Measurements from ENCODE around the gene VWA1. TPM values are rescaled to one million over a fixed set of nuclear protein-coding genes. Genes with fewer than 3 reads are reported as not detected.
"Not testable (repeated sequence)": the region's sequence is repeated elsewhere in the genome, so short reads cannot be mapped to it uniquely, and the experiment has no call there.

Gene VWA1
- total and polyA plus RNA-seq, 2 of the 4 experiments (the other 2 are of a cell fraction), result 1.1 to 6.1 TPM

DNA sequence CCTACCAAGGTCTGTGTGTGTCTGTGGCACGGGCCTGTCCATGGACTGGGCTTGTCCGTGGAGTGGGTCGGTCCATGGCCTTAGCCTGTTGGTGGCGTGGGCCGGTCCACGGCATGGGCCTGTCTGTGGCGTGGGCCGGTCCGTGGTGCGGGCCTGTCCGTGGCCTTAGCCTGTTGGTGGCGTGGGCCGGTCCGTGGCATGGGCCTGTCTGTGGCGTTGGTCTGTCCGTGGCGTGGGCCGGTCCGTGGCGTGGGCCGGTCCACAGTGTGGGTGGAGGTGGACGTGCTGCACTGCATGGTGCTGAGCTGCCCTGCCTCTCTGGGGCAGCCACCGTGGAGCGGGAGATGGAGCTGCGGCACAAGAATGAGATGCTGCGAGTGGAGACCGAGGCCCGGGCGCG, 46.3 kb downstream of the VWA1 start:
- H3K9me3 ChIP-seq (ENCODE audit: control insufficient read depth, insufficient read depth, low read length); ATAC-seq (ENCODE audit: low read depth); DNase-seq; H3K4ac ChIP-seq (ENCODE audit: low read depth, low read length); H2BK15ac ChIP-seq (ENCODE audit: low read depth, low read length); H2BK120ac ChIP-seq (ENCODE audit: low read depth, low read length); H4K5ac ChIP-seq (ENCODE audit: low read depth, low read length); dilution Hi-C loops (cut with HindIII; ENCODE audit: low sequenced_read_pairs, unreplicated experiment); H2AFZ ChIP-seq (replicated peaks; ENCODE audit: low read length, poor library complexity); H2AK9ac ChIP-seq (replicated peaks; ENCODE audit: low read depth, low read length, poor library complexity); H3K4me3 ChIP-seq (ENCODE audit: insufficient read depth, low read depth, low read length); H3K9ac ChIP-seq (ENCODE audit: low read depth, low read length); H3K14ac ChIP-seq (replicated peaks; ENCODE audit: low read depth, low read length); H3K4me1 ChIP-seq (ENCODE audit: control insufficient read depth, insufficient read depth, low read length); H3K9me1 ChIP-seq (ENCODE audit: insufficient read depth, low read length); H3K27ac ChIP-seq (ENCODE audit: insufficient read depth, low read length); H2BK20ac ChIP-seq (ENCODE audit: low read depth, low read length); H4K8ac ChIP-seq (ENCODE audit: low read depth in 2 of 2, low read length in 2 of 2); intact Hi-C loops (cut with micrococcal nuclease); H2BK5ac ChIP-seq (ENCODE audit: low read depth, low read length, poor library complexity, severe bottlenecking); H4K91ac ChIP-seq (ENCODE audit: insufficient read depth, low read depth, low read length); POLR2A ChIA-PET (ENCODE audit: unreplicated experiment); H3K4me2 ChIP-seq (ENCODE audit: low read depth, low read length); H3K18ac ChIP-seq (ENCODE audit: low read depth, low read length); H3K27me3 ChIP-seq (ENCODE audit: control insufficient read depth, insufficient read depth, low read length); BruUV-seq (replicated peaks); H3K23ac ChIP-seq (ENCODE audit: low read depth, low read length); H3K56ac ChIP-seq (ENCODE audit: extremely low read depth, insufficient read depth, low read length); CTCF ChIA-PET; in situ Hi-C loops (cut with MboI; ENCODE audit: low sequenced_read_pairs); H2AK5ac ChIP-seq (ENCODE audit: low read depth, low read length); H4K20me1 ChIP-seq (ENCODE audit: insufficient read depth, low read length): not testable (repeated sequence)
- Histone ChIP-seq H3K79me1 (ENCODE audit: low read depth in 1 of 2, low read length in 2 of 2) (peaks cover 4 to 23% of the 10 kb centered on the region in 2 experiments), H3K36me3 (ENCODE audit: control insufficient read depth, insufficient read depth, low read length) (peaks cover 50% of the 10 kb centered on the region)
- WGBS, 2 experiments (ENCODE audit: extremely low coverage in 2 of 2, insufficient read length in 1 of 2), result 100% methylated on average over 1 of the region's 30 CpGs; no CpG with 5 or more reads in 1 of the 2 experiments

All from IMR-90 (cell line).